ENCODE measurements around the gene EVC2.

GRCh38 chr4:5611750-5612149 is 96.6 kb downstream of the EVC2 start:
- TF ChIP-seq CTCF (IDR thresholded peaks at IDR 0.05; ENCODE audit: low read depth, low read length) (no peak), EZH2phosphoT487 (IDR thresholded peaks at IDR 0.05; ENCODE audit: low read depth) (no peak)

Data from OCI-LY3 (cell line).